Activated naive CD4-positive, alpha-beta T cell treated with anti-CD3 and anti-CD28 coated beads, Interleukin-2, amount 10 ng/mL, durations not matched to agents 7 days and 5 days (primary cell): ENCODE results near the gene TOB1.

Experiments
- CTCF ChIA-PET: fragments of 350-600 bp; sonication (Branson Sonifier 250); formaldehyde crosslinking; loops from one replicate; lab custom pipeline; 2021; ENCODE audit warnings: antibody characterized with exemption; lab: Charles Lee
- DNase-seq: peaks from one replicate; pipeline ENCODE4 v3.0.0-alpha.2; 2020
- H3K27ac Mint-ChIP-seq: one replicate; pipeline ENCODE4 v1.8.0; 2021; ENCODE audit warnings: mild to moderate bottlenecking, moderate library complexity, mixed read lengths
- H3K27me3 Mint-ChIP-seq: one replicate; pipeline ENCODE4 v1.8.0; 2021; ENCODE audit warnings: mild to moderate bottlenecking, mixed read lengths
- H3K36me3 Mint-ChIP-seq: one replicate; pipeline ENCODE4 v1.8.0; 2021; ENCODE audit warnings: mixed read lengths
- H3K4me1 Mint-ChIP-seq: one replicate; pipeline ENCODE4 v1.8.0; 2021; ENCODE audit warnings: mixed read lengths
- H3K4me3 Mint-ChIP-seq: one replicate; pipeline ENCODE4 v1.8.0; 2021; ENCODE audit warnings: mild to moderate bottlenecking, moderate library complexity, mixed read lengths
- H3K9me3 Mint-ChIP-seq: one replicate; pipeline ENCODE4 v1.8.0; 2021; ENCODE audit warnings: mixed read lengths

TOB1 gene

GRCh38 chr17:50842506-50843149 is 23.5 kb downstream of the TOB1 start:
- Mint-ChIP-seq H3K4me1 (no peaks in the 10 kb centered on the region), H3K27ac (no peak overlapping the region), H3K27me3 (peaks cover 17% of the 10 kb centered on the region), H3K36me3 (no peaks in the 10 kb centered on the region), H3K9me3 (no peaks in the 10 kb centered on the region), H3K4me3 (no peak overlapping the region)
- CTCF ChIA-PET = interaction anchor here (0.7 to 6.4 kb wide), 20 partner anchors 10 to 296 kb away, joined by 3 to 54 read pairs (median 4); partner anchors contain the start of gene SPATA20
- DNase-seq = no peak

- H3K4me3 Mint-ChIP-seq = no peak overlapping the region
- peak; percentile 74 for DNase-seq
- no peaks in the 10 kb centered on the region for H3K36me3 Mint-ChIP-seq
- CTCF ChIA-PET = interaction anchor here (0.7 to 6.4 kb wide), 24 partner anchors 10 to 295 kb away, joined by 3 to 54 read pairs (median 4); partner anchors contain the start of gene SPATA20
- H3K27ac Mint-ChIP-seq = no peak overlapping the region
- H3K9me3 Mint-ChIP-seq = no peaks in the 10 kb centered on the region
- H3K27me3 Mint-ChIP-seq = peaks cover 24% of the 10 kb centered on the region
- no peaks in the 10 kb centered on the region for H3K4me1 Mint-ChIP-seq
Measured at GRCh38 chr17:50841949-50842354, 24.2 kb downstream of the TOB1 start.

- H3K27me3 Mint-ChIP-seq = peaks cover 26% of the 10 kb centered on the region
- CTCF ChIA-PET = interaction anchor here (0.7 to 6.4 kb wide), 21 partner anchors 11 to 290 kb away, joined by 3 to 54 read pairs (median 4); no protein-coding TSS in a partner anchor
- H3K36me3 Mint-ChIP-seq = no peaks in the 10 kb centered on the region
- H3K9me3 Mint-ChIP-seq = no peaks in the 10 kb centered on the region
- H3K4me3 Mint-ChIP-seq = no peak overlapping the region
- H3K4me1 Mint-ChIP-seq = no peaks in the 10 kb centered on the region
- H3K27ac Mint-ChIP-seq = no peak overlapping the region
- no peak for DNase-seq
Measured at GRCh38 chr17:50841277-50841948, 24.7 kb downstream of the TOB1 start.

DNA sequence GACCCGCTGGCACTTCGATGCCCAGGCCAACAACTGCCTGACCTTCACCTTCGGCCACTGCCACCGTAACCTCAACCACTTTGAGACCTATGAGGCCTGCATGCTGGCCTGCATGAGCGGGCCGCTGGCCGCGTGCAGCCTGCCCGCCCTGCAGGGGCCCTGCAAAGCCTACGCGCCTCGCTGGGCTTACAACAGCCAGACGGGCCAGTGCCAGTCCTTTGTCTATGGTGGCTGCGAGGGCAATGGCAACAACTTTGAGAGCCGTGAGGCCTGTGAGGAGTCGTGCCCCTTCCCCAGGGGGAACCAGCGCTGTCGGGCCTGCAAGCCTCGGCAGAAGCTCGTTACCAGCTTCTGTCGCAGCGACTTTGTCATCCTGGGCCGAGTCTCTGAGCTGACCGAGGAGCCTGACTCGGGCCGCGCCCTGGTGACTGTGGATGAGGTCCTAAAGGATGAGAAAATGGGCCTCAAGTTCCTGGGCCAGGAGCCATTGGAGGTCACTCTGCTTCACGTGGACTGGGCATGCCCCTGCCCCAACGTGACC is 25.8 kb downstream of the TOB1 start:
- no peaks in the 10 kb centered on the region for H3K9me3 Mint-ChIP-seq
- H3K4me3 Mint-ChIP-seq = no peak overlapping the region
- no peaks in the 10 kb centered on the region for H3K4me1 Mint-ChIP-seq
- H3K36me3 Mint-ChIP-seq = no peaks in the 10 kb centered on the region
- H3K27me3 Mint-ChIP-seq = peaks cover 35% of the 10 kb centered on the region
- no peak overlapping the region for H3K27ac Mint-ChIP-seq
- no peak for DNase-seq
- CTCF ChIA-PET = interaction anchor here (1.3 to 6.4 kb wide), 6 partner anchors 18 to 289 kb away, joined by 3 to 54 read pairs (median 4); no protein-coding TSS in a partner anchor

- DNase-seq = no peak
- CTCF ChIA-PET = interaction anchor here (2.0 to 6.4 kb wide), 2 partner anchors 18 to 56 kb away, joined by 4 to 54 read pairs; no protein-coding TSS in a partner anchor
- Mint-ChIP-seq H3K4me3 (no peak overlapping the region), H3K27me3 (peaks cover 42% of the 10 kb centered on the region), H3K4me1 (no peaks in the 10 kb centered on the region), H3K27ac (no peak overlapping the region), H3K36me3 (no peaks in the 10 kb centered on the region), H3K9me3 (no peaks in the 10 kb centered on the region)
Measured at GRCh38 chr17:50839591-50840310, 26.4 kb downstream of the TOB1 start.

DNA sequence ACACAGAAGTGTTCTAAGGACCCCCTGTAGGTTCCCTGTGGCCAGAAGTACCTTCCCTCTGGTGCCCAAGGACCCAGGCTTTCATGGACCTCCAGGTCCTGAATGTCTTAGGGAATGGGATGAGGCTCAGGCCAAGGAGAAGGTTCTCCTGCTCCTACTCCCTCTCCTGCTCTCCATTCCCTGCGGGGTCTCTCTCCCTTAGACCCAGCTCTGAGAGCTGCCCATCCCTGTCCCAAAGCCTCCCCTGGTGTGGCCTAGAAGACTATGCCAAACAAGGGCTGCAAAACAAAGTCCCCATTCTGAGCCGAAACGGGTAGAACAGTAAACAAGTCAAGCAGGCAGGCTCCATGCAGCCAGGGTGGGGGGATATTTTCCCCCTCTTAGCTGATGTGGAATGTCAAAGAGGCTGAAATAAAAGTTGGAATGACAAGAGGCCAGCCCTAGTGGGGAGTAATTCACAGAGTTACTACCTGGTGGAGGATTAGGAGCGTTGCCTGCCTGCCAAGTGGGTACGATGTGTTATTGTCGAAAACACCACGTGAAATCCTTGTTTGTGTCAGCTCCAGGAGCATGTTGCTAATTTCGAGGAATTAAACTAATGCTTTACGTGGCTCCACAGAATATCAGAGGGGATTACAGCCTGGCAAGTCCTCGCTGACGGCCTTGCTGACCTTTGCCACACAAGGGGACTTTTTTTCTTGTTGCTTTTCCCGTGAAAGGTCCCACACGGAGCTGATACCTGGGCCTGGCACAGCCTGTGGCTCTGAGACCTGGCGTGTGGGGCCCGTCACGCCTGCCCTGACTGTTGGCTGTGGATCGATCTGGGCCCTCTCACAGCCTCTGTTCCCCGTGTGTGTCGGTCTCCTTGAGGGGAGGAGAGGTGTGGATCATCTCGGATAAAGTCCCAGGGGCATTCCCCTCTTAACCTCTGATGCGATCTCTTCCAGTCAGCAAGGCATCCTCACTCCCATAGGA is 27.9 kb downstream of the TOB1 start:
- DNase-seq = no peak
- H3K4me1 Mint-ChIP-seq = no peaks in the 10 kb centered on the region
- no peak overlapping the region for H3K27ac Mint-ChIP-seq
- no peaks in the 10 kb centered on the region for H3K9me3 Mint-ChIP-seq
- H3K27me3 Mint-ChIP-seq = peaks cover 54% of the 10 kb centered on the region
- no peaks in the 10 kb centered on the region for H3K36me3 Mint-ChIP-seq
- no peak overlapping the region for H3K4me3 Mint-ChIP-seq
- CTCF ChIA-PET = interaction anchor here (1.1 to 1.2 kb wide), 2 partner anchors 93 to 212 kb away, joined by 3 read pairs; no protein-coding TSS in a partner anchor

GRCh38 chr17:50837286-50837979 is 28.7 kb downstream of the TOB1 start:
- CTCF ChIA-PET = interaction anchor here (1.1 kb wide), 1 partner anchor 93 kb away, joined by 3 read pairs; no protein-coding TSS in a partner anchor
- no peak for DNase-seq
- H3K4me3 Mint-ChIP-seq = no peak overlapping the region
- H3K27ac Mint-ChIP-seq = no peak overlapping the region
- H3K4me1 Mint-ChIP-seq = no peaks in the 10 kb centered on the region
- H3K9me3 Mint-ChIP-seq = no peaks in the 10 kb centered on the region
- peaks cover 56% of the 10 kb centered on the region for H3K27me3 Mint-ChIP-seq
- no peaks in the 10 kb centered on the region for H3K36me3 Mint-ChIP-seq

GRCh38 chr17:50836826-50837225 is 29.3 kb downstream of the TOB1 start:
- no peak overlapping the region for H3K27ac Mint-ChIP-seq
- H3K4me1 Mint-ChIP-seq = no peaks in the 10 kb centered on the region
- H3K27me3 Mint-ChIP-seq = peaks cover 54% of the 10 kb centered on the region
- H3K4me3 Mint-ChIP-seq = no peak overlapping the region
- CTCF ChIA-PET = no interaction called here
- H3K9me3 Mint-ChIP-seq = no peaks in the 10 kb centered on the region
- H3K36me3 Mint-ChIP-seq = no peaks in the 10 kb centered on the region
- DNase-seq = no peak

DNA sequence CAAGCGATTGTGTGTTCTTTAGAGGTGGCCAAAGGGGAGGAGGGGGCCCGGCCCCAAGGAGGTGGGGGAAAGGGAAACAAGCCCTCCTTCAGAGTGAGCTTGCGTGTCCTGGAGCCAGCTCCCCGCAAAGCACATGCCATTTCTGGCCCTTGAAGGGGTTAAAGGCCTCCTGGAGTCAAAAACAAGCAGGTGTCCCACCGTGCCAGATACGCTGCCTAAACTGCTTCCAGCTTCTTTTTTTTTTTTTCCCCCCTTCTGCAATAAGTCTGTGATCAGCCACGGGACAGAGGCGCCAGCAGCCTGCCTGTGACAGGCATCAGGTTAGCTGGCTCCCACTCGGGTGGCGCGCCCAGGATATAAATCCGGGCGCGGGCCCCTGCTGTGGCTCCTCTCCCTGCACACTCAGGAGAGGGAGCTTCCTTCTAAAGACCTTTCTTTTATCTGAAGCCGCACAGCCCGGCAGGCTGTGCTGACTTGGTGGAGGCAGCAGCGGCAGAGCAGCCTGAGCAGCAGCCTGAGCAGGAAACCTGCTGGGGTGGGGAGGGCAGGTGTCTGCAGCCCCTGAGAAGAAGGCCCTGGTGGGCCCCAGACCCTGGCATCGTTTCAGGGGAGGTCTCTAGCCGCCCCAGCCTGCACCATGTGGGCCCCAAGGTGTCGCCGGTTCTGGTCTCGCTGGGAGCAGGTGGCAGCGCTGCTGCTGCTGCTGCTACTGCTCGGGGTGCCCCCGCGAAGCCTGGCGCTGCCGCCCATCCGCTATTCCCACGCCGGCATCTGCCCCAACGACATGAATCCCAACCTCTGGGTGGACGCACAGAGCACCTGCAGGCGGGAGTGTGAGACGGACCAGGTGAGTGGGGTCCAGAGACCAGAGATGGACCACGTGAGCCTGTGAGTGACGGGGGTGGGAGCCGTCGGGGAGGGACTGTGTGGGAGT is 30.6 kb downstream of the TOB1 start, which contains the start of gene WFIKKN2:
WFIKKN2 (plus strand) TSS at position 286 of the 934 bp plus-strand sequence; CDS start at position 638, 352 bp downstream.
- H3K9me3 Mint-ChIP-seq = no peaks in the 10 kb centered on the region
- peaks cover 55% of the 10 kb centered on the region for H3K27me3 Mint-ChIP-seq
- CTCF ChIA-PET = interaction anchor here (0.9 to 1.6 kb wide), 4 partner anchors 16 to 121 kb away, joined by 3 to 6 read pairs (median 4); no protein-coding TSS in a partner anchor
- H3K4me3 Mint-ChIP-seq = no peak within 1 kb of the TSS
- H3K36me3 Mint-ChIP-seq = no peaks in the 10 kb centered on the region
- no peaks in the 10 kb centered on the region for H3K4me1 Mint-ChIP-seq
- H3K27ac Mint-ChIP-seq = no peak within 1 kb of the TSS
- DNase-seq = peak; percentile 23

DNA sequence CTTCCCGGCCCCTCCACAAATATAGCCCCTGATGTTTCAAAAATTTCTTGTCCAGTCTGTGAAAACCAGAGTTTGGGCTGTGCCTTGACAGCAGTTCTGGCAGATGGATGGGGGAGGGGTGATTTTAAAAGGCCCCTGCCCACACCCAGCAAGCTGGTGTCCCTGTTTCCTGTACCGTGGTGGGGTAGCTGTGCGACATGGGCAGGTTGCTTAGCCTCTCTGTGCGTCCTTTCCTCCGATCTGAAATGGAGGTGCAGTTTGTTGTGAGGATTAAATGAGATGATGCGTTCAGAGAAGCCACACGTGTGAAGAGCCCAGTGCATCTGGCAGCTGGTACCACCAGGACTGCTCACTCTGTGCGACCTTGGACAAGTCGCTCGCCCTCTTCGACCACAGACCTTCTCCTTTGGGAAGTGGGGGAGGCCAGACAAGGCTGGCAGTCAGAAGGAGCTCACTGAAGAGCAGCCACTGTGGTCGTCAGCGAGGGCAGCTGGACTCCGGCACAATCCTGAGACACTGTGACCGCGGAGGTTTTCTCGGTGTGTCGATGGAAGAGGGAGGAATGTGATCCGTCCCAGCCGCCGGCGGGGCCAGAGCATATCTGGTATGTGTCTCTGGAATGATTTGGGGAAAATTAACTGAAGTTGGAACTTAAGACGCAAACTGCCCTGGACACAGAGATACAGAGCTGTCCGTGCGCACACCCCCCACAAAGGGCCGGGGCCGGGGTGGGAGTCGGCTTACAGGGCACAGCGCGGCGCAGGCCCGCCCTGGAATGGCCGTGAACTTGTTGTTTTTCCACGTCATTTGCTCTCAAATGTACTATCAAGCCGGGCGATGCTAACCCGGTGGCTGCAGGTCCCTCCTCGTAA is 31.5 kb downstream of the TOB1 start:
- DNase-seq = peak; percentile 20
- H3K4me3 Mint-ChIP-seq = no peak overlapping the region
- CTCF ChIA-PET = interaction anchor here (0.9 to 1.6 kb wide), 4 partner anchors 17 to 122 kb away, joined by 3 to 6 read pairs (median 4); no protein-coding TSS in a partner anchor
- H3K36me3 Mint-ChIP-seq = no peaks in the 10 kb centered on the region
- H3K27me3 Mint-ChIP-seq = peaks cover 64% of the 10 kb centered on the region
- no peaks in the 10 kb centered on the region for H3K4me1 Mint-ChIP-seq
- no peaks in the 10 kb centered on the region for H3K9me3 Mint-ChIP-seq
- H3K27ac Mint-ChIP-seq = no peak overlapping the region
